ENCODE measurements around the gene TEPSIN. TPM values are rescaled to one million over a fixed set of nuclear protein-coding genes. Genes with fewer than 3 reads are reported as not detected.

TEPSIN gene
- total RNA-seq, 1 experiment from 2014 or later, result 38.8 TPM

DNA sequence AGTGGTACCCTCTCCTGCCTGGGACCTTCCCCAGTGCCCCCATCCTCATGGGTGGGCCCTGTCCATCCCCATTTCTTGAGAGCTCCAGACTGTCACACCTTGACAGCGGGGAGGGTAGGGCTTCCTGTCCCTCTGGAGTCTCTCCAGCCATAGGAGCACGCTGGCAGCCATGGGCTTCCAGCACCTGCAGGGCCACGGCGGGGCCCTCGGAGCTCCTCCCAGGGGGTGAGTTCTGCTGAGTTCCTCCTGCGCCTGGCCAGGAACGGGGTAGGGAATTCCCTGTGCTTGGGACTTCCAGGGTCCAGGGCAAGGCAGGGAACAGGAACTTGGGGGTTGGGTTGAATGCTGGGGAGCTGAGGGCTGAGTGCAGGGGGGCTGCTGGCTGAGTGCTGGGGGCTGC is 49.8 kb downstream of the TEPSIN start:
- TF ChIP-seq, protein P1, sequence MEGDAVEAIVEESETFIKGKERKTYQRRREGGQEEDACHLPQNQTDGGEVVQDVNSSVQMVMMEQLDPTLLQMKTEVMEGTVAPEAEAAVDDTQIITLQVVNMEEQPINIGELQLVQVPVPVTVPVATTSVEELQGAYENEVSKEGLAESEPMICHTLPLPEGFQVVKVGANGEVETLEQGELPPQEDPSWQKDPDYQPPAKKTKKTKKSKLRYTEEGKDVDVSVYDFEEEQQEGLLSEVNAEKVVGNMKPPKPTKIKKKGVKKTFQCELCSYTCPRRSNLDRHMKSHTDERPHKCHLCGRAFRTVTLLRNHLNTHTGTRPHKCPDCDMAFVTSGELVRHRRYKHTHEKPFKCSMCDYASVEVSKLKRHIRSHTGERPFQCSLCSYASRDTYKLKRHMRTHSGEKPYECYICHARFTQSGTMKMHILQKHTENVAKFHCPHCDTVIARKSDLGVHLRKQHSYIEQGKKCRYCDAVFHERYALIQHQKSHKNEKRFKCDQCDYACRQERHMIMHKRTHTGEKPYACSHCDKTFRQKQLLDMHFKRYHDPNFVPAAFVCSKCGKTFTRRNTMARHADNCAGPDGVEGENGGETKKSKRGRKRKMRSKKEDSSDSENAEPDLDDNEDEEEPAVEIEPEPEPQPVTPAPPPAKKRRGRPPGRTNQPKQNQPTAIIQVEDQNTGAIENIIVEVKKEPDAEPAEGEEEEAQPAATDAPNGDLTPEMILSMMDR (conservative IDR thresholded peaks at IDR 0.05), result no peak
- WGBS (ENCODE audit: extremely low coverage, insufficient read length, low lambda C conversion rate), result no CpG with 5 or more reads among the region's 7 CpGs

More for the DNA sequence above, 49.8 kb downstream of the TEPSIN start:
- no peaks in the 10 kb centered on the region for H3K9me3 Mint-ChIP-seq
- Histone ChIP-seq H4K5ac (ENCODE audit: insufficient read length, low read depth, low read length) (no peak overlapping the region), H3K23ac (ENCODE audit: insufficient read length, low read depth, low read length) (no peak overlapping the region), H2AK5ac (ENCODE audit: insufficient read length, low read length) (no peak overlapping the region), H2AFZ (ENCODE audit: low read length) (no peak overlapping the region), H2BK20ac (ENCODE audit: low read depth, low read length, poor library complexity, severe bottlenecking) (no peak overlapping the region), H3K9me3 (ENCODE audit: control insufficient read depth, low read depth, low read length) (no peaks in the 10 kb centered on the region), H2BK15ac (ENCODE audit: low read depth, low read length) (no peak overlapping the region), H3K27me3 (ENCODE audit: insufficient read depth, low read length) (no peaks in the 10 kb centered on the region), H3K79me2 (ENCODE audit: insufficient read depth, low read length) (no peaks in the 10 kb centered on the region), H2BK120ac (ENCODE audit: low read depth, low read length, poor library complexity, severe bottlenecking) (no peak overlapping the region), H4K91ac (ENCODE audit: insufficient read length, low read depth, low read length) (no peak overlapping the region), H3K9ac (ENCODE audit: extremely low read depth, insufficient read length, low read length) (no peak overlapping the region), H3K23me2 (ENCODE audit: insufficient read length, low read depth, low read length, poor library complexity, severe bottlenecking) (no peaks in the 10 kb centered on the region), H3K4me1 (ENCODE audit: insufficient read depth, low read length) (no peaks in the 10 kb centered on the region), H3K4ac (ENCODE audit: low read depth, low read length) (no peak overlapping the region), H3K14ac (ENCODE audit: insufficient read depth, low read length) (no peak overlapping the region), H3T11ph (ENCODE audit: low read length) (no peak overlapping the region), H3K4me2 (ENCODE audit: insufficient read depth, insufficient read length, low read length) (no peak overlapping the region), H4K8ac (replicated peaks; ENCODE audit: insufficient read length, low read depth, low read length) (no peak overlapping the region), H3K56ac (ENCODE audit: insufficient read length, low read depth, low read length) (no peak overlapping the region), H2BK12ac (ENCODE audit: insufficient read length, low read depth, low read length) (no peak overlapping the region), H3K79me1 (ENCODE audit: insufficient read depth, low read depth, low read length, poor library complexity, severe bottlenecking) (no peaks in the 10 kb centered on the region), H3K18ac (ENCODE audit: insufficient read length, low read depth, low read length) (no peak overlapping the region), H2BK5ac (ENCODE audit: insufficient read length, low read length) (no peak overlapping the region), H3K27ac (ENCODE audit: insufficient read length, low read depth, low read length) (no peak overlapping the region), H4K20me1 (ENCODE audit: control insufficient read depth, insufficient read depth, insufficient read length) (no peaks in the 10 kb centered on the region)
- H3K4me3 Mint-ChIP-seq, result no peak overlapping the region
- no peaks in the 10 kb centered on the region for H3K27me3 Mint-ChIP-seq (ENCODE audit: low read depth)
- H3K27ac Mint-ChIP-seq, result no peak overlapping the region
- peaks cover 2 to 4% of the 10 kb centered on the region in 2 experiments; a peak in 1 of 4 replicates for H3K4me1 Mint-ChIP-seq
- DNase-seq, result no peak
- H3K36me3 Mint-ChIP-seq (ENCODE audit: insufficient read depth in 1 of 3, low read depth in 3 of 3), result peaks cover 0 to 6% (median 4%) of the 10 kb centered on the region in 3 experiments; a peak in 4 of 7 replicates
